Stimulated activated CD4-positive, alpha-beta T cell treated with anti-CD3 and anti-CD28 coated beads, TNF-alpha, amount 100 ng/mL, for 48 hours (primary cell): Measurements from ENCODE around the gene CHST5.

ENCODE experiments used
- DNase-seq, 3 donors: peaks; one replicate each; pipeline ENCODE4 v3.0.0-alpha.2; 2020; ENCODE audit warnings: low read depth in 3 of 3

CHST5 gene

DNA sequence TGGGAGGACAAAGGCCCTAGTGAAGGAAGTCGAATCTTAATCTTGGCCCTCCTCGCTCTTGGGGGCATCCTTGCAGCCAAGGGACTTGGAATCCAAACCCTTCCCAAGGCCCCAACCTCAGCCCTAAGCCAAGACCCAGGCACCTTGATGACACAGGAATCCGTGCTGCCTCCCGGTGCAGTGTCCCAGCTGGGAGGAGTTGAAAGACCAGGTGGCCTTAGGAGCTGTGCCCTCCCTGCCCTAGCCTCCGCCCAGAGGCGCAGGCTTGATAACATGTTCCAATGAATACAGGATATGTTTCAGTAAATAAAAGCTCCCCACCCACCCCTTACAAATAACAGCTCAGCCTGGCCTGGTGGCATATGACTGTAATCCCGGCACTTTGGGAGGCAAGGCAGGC is at the start of gene CHST5:
CHST5 (minus strand) TSS at position 208 of the 400 bp plus-strand sequence. CDS start 5,724 bp downstream, outside the sequence.
- no peak for DNase-seq

- DNase-seq, result no peak
Measured at GRCh38 chr16:75584108-75584507, 48.2 kb upstream of the CHST5 start.

DNA sequence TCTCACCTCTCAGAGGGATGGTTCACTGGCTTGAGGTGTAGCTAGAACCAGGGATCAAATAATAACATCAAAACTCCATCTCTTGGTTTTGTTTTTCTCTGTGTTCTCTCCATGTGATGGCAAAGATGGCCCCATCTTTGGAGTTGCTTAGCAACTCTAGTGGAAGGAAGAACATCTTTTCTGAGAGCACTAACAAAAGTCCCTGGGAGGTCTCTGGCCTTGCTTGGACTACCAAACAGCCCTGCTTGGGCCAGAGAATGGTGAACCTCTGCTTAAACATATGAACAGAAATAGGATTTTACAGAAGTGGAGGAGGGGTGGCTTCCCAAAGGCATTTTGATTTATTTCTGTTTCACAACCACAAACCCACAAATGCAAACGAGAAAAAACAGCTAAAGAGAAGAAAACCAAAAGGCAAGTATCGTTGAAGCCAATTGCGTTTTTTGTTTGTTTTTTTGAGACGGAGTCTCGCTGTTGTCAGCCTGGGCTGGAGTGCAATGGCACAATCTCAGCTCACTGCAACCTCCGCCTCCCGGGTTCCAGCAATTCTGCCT is 43.5 kb upstream of the CHST5 start:
- DNase-seq, result no peak

DNA sequence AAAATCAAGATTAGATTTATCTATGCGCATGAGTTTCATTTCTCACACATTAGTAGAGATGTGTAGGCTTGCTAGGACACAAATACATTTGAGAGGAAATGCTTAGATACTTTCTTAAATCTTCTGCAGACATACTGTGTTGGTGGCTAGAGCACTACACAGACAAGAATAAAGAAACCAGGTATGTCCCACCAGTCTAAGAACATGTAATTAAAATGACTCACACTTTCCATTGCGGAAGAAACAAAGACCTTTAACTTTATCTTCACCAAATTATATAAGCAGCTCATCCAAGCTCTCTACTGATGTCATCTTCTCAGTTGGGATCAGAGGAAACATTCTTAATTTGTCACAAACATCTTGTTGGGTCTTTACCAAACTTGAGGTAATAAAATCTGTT is 42.8 kb upstream of the CHST5 start:
- DNase-seq, result no peak

DNA sequence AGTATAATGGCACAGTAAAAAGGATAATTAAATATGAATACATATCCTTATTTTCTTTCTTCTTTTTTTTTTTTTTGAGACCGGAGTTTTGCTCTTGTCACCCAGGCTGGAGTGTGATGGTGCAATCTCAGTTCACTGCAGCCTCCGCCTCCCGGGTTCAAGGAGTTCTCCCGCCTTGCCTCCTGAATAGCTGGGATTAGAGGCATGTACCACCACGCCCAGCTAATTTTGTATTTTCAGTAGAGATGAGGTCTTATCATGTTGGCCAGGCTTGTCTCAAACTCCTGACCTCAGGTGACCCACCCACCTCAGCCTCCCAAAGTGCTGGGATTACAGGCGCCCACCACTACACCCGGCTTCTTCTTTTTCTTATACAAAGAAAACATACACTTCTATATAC is 42.3 kb upstream of the CHST5 start:
- DNase-seq, result no peak

DNA sequence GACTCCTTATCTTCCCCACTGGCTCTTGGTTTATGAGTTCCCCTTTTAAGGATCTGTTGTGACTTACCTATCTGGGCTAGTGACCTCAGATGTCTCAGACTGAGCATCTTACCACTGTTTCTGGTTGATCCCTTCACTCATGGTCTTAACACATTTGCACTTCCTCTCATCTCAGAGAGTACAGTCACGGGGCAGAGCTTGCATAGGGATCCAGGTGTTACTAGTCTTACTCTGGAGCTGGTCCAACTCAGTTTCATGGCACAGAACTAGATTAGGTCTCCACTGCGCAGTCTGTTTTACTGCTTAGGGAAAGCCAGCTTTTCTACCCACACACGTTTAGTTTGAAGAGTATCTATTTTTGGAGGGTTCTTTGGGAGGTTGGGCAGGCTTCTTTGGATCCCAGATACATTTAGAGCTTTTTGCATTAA is 40.5 kb upstream of the CHST5 start:
- no peak for DNase-seq

GRCh38 chr16:75575958-75576357 is 40.0 kb upstream of the CHST5 start:
- no peak for DNase-seq

DNA sequence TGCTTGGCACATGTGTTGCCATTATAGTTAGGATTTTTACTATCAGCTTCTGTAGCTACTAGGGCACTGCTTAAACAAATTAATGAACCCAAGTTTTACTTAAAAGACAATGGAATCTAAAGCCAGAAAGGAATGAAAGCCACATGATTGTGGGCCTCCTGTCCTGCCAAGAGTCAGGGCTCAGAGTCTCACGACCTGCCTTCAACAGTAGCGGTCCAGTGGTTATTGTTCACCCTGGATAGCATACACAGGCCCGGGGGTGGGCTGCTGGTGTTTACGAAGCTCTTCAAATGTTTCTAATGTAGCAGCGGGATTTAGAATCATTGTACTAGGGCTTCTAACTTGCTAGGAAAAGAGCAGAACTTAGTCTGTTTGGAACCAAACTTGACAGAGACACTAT is 38.0 kb upstream of the CHST5 start:
- DNase-seq, result no peak

- DNase-seq, result no peak
Measured at GRCh38 chr16:75572864-75573542, 37.1 kb upstream of the CHST5 start.

DNA sequence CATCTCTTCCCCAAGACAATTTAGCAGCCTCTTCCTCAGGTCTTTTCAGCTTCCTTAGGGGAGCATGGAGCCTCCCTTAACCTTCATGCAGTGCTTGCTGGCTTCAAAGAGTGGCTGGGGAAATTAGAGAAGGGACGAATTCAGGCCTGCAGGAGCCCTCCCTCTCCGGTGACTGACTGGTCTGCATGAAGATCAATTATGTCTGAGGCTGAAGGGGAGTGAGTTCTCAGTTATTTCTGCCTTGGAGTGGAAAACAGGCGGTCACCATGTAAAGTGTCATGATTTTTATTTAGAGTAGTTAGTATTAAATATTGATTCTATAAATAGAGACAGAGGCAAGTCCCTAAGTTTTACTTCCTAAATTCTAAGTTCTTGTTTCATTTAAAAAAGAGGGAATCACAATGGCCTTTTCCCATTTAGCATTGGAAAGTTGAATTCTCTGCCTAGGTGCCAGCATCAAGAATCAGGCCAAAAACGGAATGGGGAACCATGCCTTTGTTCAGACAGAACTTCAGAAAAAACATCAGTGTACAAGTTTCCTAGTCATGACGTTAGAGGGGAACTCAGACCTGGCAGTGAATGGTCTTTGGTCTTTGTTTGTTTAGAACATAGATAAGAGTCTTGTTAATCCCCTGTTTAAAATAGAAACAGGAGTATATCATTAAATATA is 34.6 kb upstream of the CHST5 start:
- no peak for DNase-seq

- no peak for DNase-seq
Measured at GRCh38 chr16:75567911-75568310, 32.0 kb upstream of the CHST5 start.

DNA sequence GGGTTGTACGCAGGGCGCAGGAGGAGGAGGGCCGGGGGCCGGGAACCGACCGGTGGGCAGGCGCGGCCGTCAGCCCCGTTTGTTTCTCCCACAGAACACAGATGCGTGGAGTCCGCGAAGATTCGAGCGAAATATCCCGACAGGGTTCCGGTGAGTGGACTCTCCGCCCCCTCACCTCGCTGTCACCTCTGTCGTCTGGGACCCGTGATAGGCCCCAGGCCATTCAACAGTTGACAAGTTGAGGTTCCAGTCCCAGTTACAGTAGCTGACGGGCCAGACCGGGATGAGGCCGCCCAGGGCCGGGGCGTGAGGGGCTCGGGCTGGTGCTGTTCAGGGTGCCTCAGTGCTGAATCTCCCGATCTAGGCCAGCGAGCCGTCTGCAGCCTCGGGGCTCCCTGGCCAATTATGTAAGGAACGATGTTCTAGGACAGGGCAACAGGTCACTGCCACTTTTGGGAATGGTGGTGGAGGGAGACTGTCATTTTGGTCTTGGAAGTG is 30.9 kb upstream of the CHST5 start:
- peak in 1 of 3 donors; percentile 9 for DNase-seq

- peak; percentile 74 to 88 (median 80) for DNase-seq
Measured at GRCh38 chr16:75566040-75566757, 30.3 kb upstream of the CHST5 start, which contains the start of gene GABARAPL2. GABARAPL2 (plus strand) TSS chr16:75566379; CDS start chr16:75566487, 108 bp downstream.

DNA sequence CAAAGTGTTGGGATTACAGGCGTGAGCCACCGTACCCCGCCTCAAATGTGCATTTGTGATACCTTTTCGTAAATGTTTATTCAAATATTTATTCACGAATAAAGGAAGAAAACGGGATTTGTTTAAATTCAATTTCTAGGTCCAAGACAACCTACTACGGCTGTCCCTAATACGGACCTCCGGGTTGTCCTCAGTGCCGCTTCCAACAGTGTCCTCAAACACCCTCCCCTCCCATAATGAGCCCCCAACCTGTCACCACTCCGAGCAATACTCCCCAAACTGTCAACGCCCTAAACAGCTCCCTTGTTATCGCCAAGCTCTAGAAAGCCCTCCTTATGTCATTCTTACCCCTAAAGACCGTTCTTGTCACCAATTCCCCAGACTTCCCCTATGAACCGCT is 29.7 kb upstream of the CHST5 start:
- no peak for DNase-seq

DNA sequence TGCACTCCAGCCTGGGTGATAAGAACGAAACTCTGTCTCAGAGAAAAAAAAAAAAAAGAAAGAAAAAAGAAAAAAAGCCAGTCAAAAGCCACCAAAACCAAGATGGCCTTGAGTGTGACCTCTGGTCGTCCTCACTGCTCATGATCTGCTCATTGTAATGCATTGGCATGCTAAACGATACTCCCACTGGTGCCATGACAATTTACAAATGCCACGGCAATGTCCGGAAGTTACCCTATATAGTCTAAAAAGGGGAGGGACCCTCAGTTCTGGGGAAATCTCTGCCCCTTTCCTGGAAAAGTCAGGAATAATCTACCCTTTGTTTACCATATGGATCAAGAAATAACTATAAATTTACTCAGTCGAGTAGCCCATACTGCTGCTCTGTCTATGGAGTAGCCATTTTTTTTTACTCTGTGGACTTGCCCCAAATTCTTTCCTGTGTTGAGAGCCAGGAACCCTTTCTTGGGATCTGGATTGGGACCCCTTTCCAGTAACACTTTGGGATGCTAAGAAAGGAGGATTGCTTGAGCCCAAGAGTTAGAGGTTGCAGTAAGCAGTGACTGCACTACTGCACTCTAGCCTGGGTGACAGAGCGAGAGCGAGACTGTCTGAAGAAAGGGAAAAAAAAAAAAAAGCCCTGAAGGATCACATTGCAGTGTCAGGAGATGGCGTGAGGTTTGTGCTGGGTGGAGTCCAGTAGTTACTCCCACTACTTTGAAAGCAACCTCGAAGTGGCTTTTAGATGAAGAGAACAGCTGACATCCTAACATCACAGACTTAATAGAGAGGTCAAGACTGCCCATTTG is 23.9 kb upstream of the CHST5 start:
- no peak for DNase-seq

DNA sequence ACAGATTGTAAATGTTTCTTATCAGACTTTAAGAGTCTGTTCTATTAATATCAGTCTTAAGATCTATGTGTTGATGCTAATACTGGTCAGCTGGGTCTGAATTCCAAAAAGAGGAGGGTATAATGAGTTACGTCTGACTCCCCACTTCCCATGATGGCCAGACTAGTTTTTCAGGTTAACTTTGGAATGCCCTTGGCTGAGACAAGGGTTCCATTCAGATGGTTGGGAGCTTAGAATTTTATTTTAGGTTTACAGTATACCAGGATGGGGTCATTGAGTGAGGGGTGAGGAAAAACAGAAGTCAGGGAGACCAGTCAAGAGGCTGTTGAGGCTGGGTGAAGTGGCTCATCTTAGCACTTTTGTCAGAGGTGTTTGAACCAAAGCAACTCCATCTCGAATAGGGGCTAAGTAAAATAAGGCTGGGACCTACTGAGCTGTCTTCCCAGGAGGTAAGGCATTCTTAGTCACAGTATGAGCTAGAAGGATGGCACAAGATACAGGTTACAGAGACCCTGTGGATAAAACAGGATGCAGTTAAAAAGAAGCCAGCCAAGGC is 23.0 kb upstream of the CHST5 start:
- no peak for DNase-seq

- no peak for DNase-seq
Measured at GRCh38 chr16:75556431-75556950, 20.6 kb upstream of the CHST5 start.

GRCh38 chr16:75555707-75556430 is 20.0 kb upstream of the CHST5 start, which contains the start of gene TMEM231:
TMEM231 (minus strand) TSS chr16:75556252; CDS start chr16:75556209, 43 bp downstream.
- peak; percentile 93 to 98 (median 96) for DNase-seq

GRCh38 chr16:75555213-75555706 is 19.4 kb upstream of the CHST5 start:
- peak in 1 of 3 donors; percentile 4 for DNase-seq

DNA sequence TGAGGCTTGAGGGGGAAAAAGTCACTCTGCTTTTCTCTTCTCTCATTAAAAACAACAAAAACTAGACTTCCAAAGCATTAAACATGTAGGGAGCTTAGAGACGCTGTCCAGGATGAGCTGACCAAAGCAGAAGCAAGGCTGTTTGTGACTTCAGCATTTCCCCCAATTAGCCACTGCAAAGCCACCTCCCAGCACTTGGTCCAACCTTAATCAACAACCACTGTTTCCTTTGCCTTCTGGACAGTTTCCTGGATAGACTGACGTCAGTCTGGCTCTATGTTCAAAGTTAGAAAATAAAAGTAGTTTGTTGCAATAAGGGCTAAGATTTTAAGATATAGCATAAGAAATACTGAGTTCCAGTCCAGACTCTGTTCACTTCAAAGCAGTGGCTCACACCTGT is 17.0 kb upstream of the CHST5 start:
- no peak for DNase-seq
